Measurements from ENCODE around the gene NEK6.

The NEK6 gene

GRCh38 chr9:124389146-124389939, 131.6 kb downstream of the NEK6 start:
- Histone ChIP-seq H3K27ac (ENCODE audit: low read length) (no peak overlapping the region), H3K4me3 (ENCODE audit: low read length) (no peak overlapping the region), H3K27me3 (ENCODE audit: insufficient read depth, low read length) (no peaks in the 10 kb centered on the region), H3K36me3 (ENCODE audit: insufficient read depth, low read depth, low read length) (peaks cover 13% of the 10 kb centered on the region), H3K9ac (ENCODE audit: low read depth, low read length) (no peak overlapping the region), H3K9me3 (ENCODE audit: insufficient read depth, low read depth, low read length) (no peaks in the 10 kb centered on the region), H3K4me1 (ENCODE audit: insufficient read depth, low read length) (peaks cover 27% of the 10 kb centered on the region)

GRCh38 chr9:124390794-124391658, 133.3 kb downstream of the NEK6 start:
- Histone ChIP-seq H3K27ac (ENCODE audit: low read length) (no peak overlapping the region), H3K4me1 (ENCODE audit: insufficient read depth, low read length) (peaks cover 27% of the 10 kb centered on the region), H3K36me3 (ENCODE audit: insufficient read depth, low read depth, low read length) (peaks cover 10% of the 10 kb centered on the region), H3K27me3 (ENCODE audit: insufficient read depth, low read length) (no peaks in the 10 kb centered on the region), H3K9me3 (ENCODE audit: insufficient read depth, low read depth, low read length) (no peaks in the 10 kb centered on the region), H3K9ac (ENCODE audit: low read depth, low read length) (no peak overlapping the region), H3K4me3 (ENCODE audit: low read length) (no peak overlapping the region)

GRCh38 chr9:124392254-124392870, 134.6 kb downstream of the NEK6 start:
- no peak overlapping the region for H3K27ac ChIP-seq (ENCODE audit: low read length)
- no peak overlapping the region for H3K9ac ChIP-seq (ENCODE audit: low read depth, low read length)
- no peaks in the 10 kb centered on the region for H3K27me3 ChIP-seq (ENCODE audit: insufficient read depth, low read length)
- H3K36me3 ChIP-seq (ENCODE audit: insufficient read depth, low read depth, low read length): peaks cover 23% of the 10 kb centered on the region
- H3K9me3 ChIP-seq (ENCODE audit: insufficient read depth, low read depth, low read length): no peaks in the 10 kb centered on the region
- no peak overlapping the region for H3K4me3 ChIP-seq (ENCODE audit: low read length)
- H3K4me1 ChIP-seq (ENCODE audit: insufficient read depth, low read length): peaks cover 27% of the 10 kb centered on the region

GRCh38 chr9:124392871-124393460, 135.2 kb downstream of the NEK6 start:
- H3K27me3 ChIP-seq (ENCODE audit: insufficient read depth, low read length): no peaks in the 10 kb centered on the region
- H3K4me3 ChIP-seq (ENCODE audit: low read length): no peak overlapping the region
- H3K9me3 ChIP-seq (ENCODE audit: insufficient read depth, low read depth, low read length): no peaks in the 10 kb centered on the region
- peaks cover 27% of the 10 kb centered on the region for H3K4me1 ChIP-seq (ENCODE audit: insufficient read depth, low read length)
- no peak overlapping the region for H3K9ac ChIP-seq (ENCODE audit: low read depth, low read length)
- no peak overlapping the region for H3K27ac ChIP-seq (ENCODE audit: low read length)
- peaks cover 24% of the 10 kb centered on the region for H3K36me3 ChIP-seq (ENCODE audit: insufficient read depth, low read depth, low read length)

GRCh38 chr9:124394167-124394566, 136.4 kb downstream of the NEK6 start:
- H3K36me3 ChIP-seq (ENCODE audit: insufficient read depth, low read depth, low read length): peaks cover 24% of the 10 kb centered on the region
- H3K9me3 ChIP-seq (ENCODE audit: insufficient read depth, low read depth, low read length): no peaks in the 10 kb centered on the region
- H3K9ac ChIP-seq (ENCODE audit: low read depth, low read length): no peak overlapping the region
- no peaks in the 10 kb centered on the region for H3K27me3 ChIP-seq (ENCODE audit: insufficient read depth, low read length)
- H3K27ac ChIP-seq (ENCODE audit: low read length): no peak overlapping the region
- H3K4me1 ChIP-seq (ENCODE audit: insufficient read depth, low read length): peaks cover 30% of the 10 kb centered on the region
- H3K4me3 ChIP-seq (ENCODE audit: low read length): no peak overlapping the region

- Histone ChIP-seq H3K9me3 (ENCODE audit: insufficient read depth, low read depth, low read length) (no peaks in the 10 kb centered on the region), H3K9ac (ENCODE audit: low read depth, low read length) (no peak overlapping the region), H3K36me3 (ENCODE audit: insufficient read depth, low read depth, low read length) (peaks cover 24% of the 10 kb centered on the region), H3K4me3 (ENCODE audit: low read length) (no peak overlapping the region), H3K27ac (ENCODE audit: low read length) (no peak overlapping the region), H3K4me1 (ENCODE audit: insufficient read depth, low read length) (peaks cover 34% of the 10 kb centered on the region), H3K27me3 (ENCODE audit: insufficient read depth, low read length) (no peaks in the 10 kb centered on the region)
Measured at GRCh38 chr9:124394596-124394995, 136.8 kb downstream of the NEK6 start.

- H3K9me3 ChIP-seq (ENCODE audit: insufficient read depth, low read depth, low read length): no peaks in the 10 kb centered on the region
- H3K27ac ChIP-seq (ENCODE audit: low read length): no peak overlapping the region
- H3K9ac ChIP-seq (ENCODE audit: low read depth, low read length): no peak overlapping the region
- H3K27me3 ChIP-seq (ENCODE audit: insufficient read depth, low read length): no peaks in the 10 kb centered on the region
- H3K4me1 ChIP-seq (ENCODE audit: insufficient read depth, low read length): peaks cover 43% of the 10 kb centered on the region
- peaks cover 32% of the 10 kb centered on the region for H3K36me3 ChIP-seq (ENCODE audit: insufficient read depth, low read depth, low read length)
- H3K4me3 ChIP-seq (ENCODE audit: low read length): no peak overlapping the region
Measured at GRCh38 chr9:124395826-124396225, 138.1 kb downstream of the NEK6 start.

GRCh38 chr9:124398191-124398935, 140.6 kb downstream of the NEK6 start:
- no peaks in the 10 kb centered on the region for H3K27me3 ChIP-seq (ENCODE audit: insufficient read depth, low read length)
- no peaks in the 10 kb centered on the region for H3K9me3 ChIP-seq (ENCODE audit: insufficient read depth, low read depth, low read length)
- H3K36me3 ChIP-seq (ENCODE audit: insufficient read depth, low read depth, low read length): peaks cover 52% of the 10 kb centered on the region
- H3K4me1 ChIP-seq (ENCODE audit: insufficient read depth, low read length): peaks cover 27% of the 10 kb centered on the region
- no peak overlapping the region for H3K9ac ChIP-seq (ENCODE audit: low read depth, low read length)
- no peak overlapping the region for H3K4me3 ChIP-seq (ENCODE audit: low read length)
- no peak overlapping the region for H3K27ac ChIP-seq (ENCODE audit: low read length)

- H3K9ac ChIP-seq (ENCODE audit: low read depth, low read length): peak overlapping the region; percentile 33; the same call in 1 of the 2 replicates
- H3K27ac ChIP-seq (ENCODE audit: low read length): no peak overlapping the region
- peaks cover 19% of the 10 kb centered on the region for H3K4me1 ChIP-seq (ENCODE audit: insufficient read depth, low read length)
- H3K9me3 ChIP-seq (ENCODE audit: insufficient read depth, low read depth, low read length): no peaks in the 10 kb centered on the region
- H3K36me3 ChIP-seq (ENCODE audit: insufficient read depth, low read depth, low read length): peaks cover 55% of the 10 kb centered on the region
- no peak overlapping the region for H3K4me3 ChIP-seq (ENCODE audit: low read length)
- H3K27me3 ChIP-seq (ENCODE audit: insufficient read depth, low read length): no peaks in the 10 kb centered on the region
Measured at GRCh38 chr9:124399323-124399967, 141.7 kb downstream of the NEK6 start.

- Histone ChIP-seq H3K4me3 (ENCODE audit: low read length) (no peak overlapping the region), H3K9ac (ENCODE audit: low read depth, low read length) (0 out of 2 replicates have a peak overlapping the region, but pooled peaks have one; percentile 38), H3K27ac (ENCODE audit: low read length) (peak overlapping the region; percentile 40), H3K27me3 (ENCODE audit: insufficient read depth, low read length) (no peaks in the 10 kb centered on the region), H3K9me3 (ENCODE audit: insufficient read depth, low read depth, low read length) (no peaks in the 10 kb centered on the region), H3K36me3 (ENCODE audit: insufficient read depth, low read depth, low read length) (peaks cover 62% of the 10 kb centered on the region), H3K4me1 (ENCODE audit: insufficient read depth, low read length) (peaks cover 19% of the 10 kb centered on the region)
Measured at GRCh38 chr9:124399968-124400940, 142.5 kb downstream of the NEK6 start.
